Measurements from ENCODE around the gene RNF145.

DNA sequence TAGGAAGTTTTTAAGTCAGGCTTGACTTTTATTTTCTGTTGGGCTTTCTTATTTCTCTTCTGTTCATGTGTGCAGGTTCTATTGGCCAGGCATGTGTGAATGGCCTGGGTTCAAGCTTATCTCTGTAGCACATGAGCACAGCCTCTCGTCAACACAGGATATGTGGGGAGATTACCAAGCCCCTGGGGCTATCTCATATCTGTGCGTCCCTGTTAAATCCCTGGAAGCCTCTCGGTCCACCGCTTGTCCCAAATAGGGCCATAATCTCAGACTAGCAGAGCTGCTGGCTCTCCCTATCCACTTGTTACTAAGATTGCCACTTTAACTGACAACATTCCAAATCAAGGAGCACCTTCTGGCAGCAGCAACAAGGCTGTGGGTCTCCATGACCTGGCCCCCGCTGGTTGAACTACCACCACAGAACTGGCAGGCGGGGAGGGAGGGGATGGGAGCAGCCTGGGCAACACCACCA lies 81.2 kb downstream of the RNF145 start:
- TF ChIP-seq, protein P1, sequence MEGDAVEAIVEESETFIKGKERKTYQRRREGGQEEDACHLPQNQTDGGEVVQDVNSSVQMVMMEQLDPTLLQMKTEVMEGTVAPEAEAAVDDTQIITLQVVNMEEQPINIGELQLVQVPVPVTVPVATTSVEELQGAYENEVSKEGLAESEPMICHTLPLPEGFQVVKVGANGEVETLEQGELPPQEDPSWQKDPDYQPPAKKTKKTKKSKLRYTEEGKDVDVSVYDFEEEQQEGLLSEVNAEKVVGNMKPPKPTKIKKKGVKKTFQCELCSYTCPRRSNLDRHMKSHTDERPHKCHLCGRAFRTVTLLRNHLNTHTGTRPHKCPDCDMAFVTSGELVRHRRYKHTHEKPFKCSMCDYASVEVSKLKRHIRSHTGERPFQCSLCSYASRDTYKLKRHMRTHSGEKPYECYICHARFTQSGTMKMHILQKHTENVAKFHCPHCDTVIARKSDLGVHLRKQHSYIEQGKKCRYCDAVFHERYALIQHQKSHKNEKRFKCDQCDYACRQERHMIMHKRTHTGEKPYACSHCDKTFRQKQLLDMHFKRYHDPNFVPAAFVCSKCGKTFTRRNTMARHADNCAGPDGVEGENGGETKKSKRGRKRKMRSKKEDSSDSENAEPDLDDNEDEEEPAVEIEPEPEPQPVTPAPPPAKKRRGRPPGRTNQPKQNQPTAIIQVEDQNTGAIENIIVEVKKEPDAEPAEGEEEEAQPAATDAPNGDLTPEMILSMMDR (IDR thresholded peaks at IDR 0.05): no peak
- TF ChIP-seq EZH2 (IDR thresholded peaks at IDR 0.05; ENCODE audit: borderline replicate concordance, insufficient read depth, low read depth, low read length, poor library complexity, severe bottlenecking): no peak
